ENCODE results near the gene PEX14.

PEX14 gene

DNA sequence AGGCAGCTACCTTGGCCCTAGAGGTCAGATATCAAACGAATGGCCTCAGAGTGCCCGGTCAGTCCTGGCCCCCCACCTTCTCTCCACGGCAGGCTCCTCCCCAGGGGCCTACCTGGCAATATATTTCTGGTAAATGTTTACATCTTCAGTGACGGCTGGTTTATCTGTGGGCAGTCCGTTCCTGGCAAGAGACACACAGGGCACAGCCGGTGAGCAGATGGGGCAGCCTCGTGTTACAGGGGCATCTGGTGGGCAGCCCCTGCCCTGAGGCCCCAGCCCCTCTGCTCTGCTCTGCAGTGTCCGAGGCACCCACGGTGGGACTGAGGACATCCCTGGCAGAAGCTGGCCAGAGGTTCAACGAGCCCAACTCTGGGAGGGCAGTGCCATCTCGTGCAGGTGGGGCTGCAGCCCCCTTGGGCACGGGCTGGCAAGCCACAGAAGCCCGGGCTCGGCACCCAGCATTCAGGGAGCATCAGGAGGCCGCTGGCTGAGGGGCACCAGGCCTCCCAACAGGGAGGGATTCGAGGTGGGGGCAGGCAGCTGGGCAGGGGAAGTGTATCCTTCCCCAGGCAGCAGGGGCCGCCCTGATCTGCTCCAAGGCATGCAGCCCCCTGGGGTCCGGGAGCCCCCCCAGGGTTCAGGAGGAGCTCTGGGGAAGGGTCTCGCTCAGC is 183.8 kb downstream of the PEX14 start:
- Histone ChIP-seq H3K4me3 (ENCODE audit: insufficient read depth, low read depth, low read length, poor library complexity, severe bottlenecking) (no peak overlapping the region), H3K27ac (ENCODE audit: insufficient read depth, low read length, poor library complexity, severe bottlenecking) (no peak overlapping the region), H3K27me3 (replicated peaks; ENCODE audit: control insufficient read depth, insufficient read depth, low read length, poor library complexity, severe bottlenecking) (no peaks in the 10 kb centered on the region), H3K36me3 (ENCODE audit: control insufficient read depth, insufficient read depth, low read length) (peaks cover 7% of the 10 kb centered on the region), H3K4me1 (ENCODE audit: control insufficient read depth, insufficient read depth, low read length, poor library complexity, severe bottlenecking) (no peaks in the 10 kb centered on the region), H3K9me3 (ENCODE audit: control insufficient read depth, low read length) (no peaks in the 10 kb centered on the region)
- DNase-seq, result no peak

DNA sequence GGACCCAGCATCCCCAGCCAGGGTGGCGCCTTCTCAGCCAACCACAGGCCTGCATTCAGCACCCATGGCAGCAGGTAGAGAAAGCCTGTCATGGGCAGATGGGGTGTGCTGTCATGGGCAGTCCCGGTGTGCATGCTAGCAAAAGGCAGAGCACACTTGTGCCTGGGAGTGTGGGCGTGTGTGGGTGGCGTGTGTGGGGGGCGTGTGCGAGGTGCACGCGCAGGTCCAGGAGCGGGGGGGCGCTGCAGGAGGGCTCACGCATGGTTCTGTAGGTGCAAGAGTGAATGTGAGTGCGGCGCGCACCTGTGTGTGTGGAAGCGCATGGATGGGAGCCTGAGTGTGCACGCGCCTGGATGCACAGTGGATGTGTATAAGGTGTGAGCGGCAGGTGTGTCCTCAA is 184.5 kb downstream of the PEX14 start:
- no peaks in the 10 kb centered on the region for H3K4me1 ChIP-seq (ENCODE audit: control insufficient read depth, insufficient read depth, low read length, poor library complexity, severe bottlenecking)
- no peak overlapping the region for H3K27ac ChIP-seq (ENCODE audit: insufficient read depth, low read length, poor library complexity, severe bottlenecking)
- DNase-seq, result no peak
- H3K36me3 ChIP-seq (ENCODE audit: control insufficient read depth, insufficient read depth, low read length), result peaks cover 9% of the 10 kb centered on the region
- H3K4me3 ChIP-seq (ENCODE audit: insufficient read depth, low read depth, low read length, poor library complexity, severe bottlenecking), result no peak overlapping the region
- no peaks in the 10 kb centered on the region for H3K9me3 ChIP-seq (ENCODE audit: control insufficient read depth, low read length)
- no peaks in the 10 kb centered on the region for H3K27me3 ChIP-seq (replicated peaks; ENCODE audit: control insufficient read depth, insufficient read depth, low read length, poor library complexity, severe bottlenecking)

DNA sequence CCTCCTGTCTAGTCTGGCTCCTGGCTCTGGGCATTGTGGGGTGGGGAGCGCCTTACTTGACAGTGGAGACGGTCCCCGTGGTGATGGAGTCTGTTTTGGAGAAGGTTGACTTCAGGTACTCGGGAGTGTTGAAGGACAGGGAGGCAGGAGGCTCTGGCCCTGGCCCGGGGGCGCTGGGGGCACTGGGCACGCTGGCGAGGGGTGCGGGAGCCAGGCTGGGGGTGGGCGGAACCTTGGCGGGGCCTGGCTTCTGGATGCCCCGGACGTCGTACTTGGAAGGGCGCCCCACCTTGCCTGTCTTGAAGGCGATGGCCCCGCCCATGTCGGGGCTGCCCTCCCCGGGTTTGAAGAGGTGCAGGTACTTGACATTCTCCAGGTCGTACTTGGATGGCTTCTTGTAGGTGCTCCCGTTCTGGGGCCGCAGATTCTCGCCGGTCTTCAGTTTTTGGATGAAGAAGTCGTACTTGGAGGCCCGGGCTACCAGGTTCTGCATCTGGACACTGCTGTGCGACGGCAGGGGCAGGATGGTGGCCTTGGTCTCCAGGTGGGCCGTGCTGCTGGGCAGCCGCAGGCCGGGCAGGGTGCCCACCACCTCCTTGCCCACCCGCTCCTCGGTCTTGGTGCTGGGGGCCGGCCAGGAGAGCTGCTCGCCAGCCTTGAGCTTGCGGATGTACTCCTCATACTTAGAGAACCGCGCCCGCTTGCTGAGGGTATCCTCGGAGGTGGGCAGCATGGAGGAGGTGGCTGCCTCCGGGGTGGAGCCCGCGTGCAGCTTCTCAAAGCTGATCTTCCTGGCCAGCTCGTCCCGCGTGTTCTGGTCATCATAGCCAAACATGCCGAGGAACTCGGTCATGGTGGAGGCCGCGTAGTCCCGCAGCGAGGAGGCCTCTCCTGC is 185.1 kb downstream of the PEX14 start:
- no peaks in the 10 kb centered on the region for H3K27me3 ChIP-seq (replicated peaks; ENCODE audit: control insufficient read depth, insufficient read depth, low read length, poor library complexity, severe bottlenecking)
- H3K36me3 ChIP-seq (ENCODE audit: control insufficient read depth, insufficient read depth, low read length), result peaks cover 9% of the 10 kb centered on the region
- no peak overlapping the region for H3K27ac ChIP-seq (ENCODE audit: insufficient read depth, low read length, poor library complexity, severe bottlenecking)
- no peak for DNase-seq
- no peak overlapping the region for H3K4me3 ChIP-seq (ENCODE audit: insufficient read depth, low read depth, low read length, poor library complexity, severe bottlenecking)
- H3K9me3 ChIP-seq (ENCODE audit: control insufficient read depth, low read length), result no peaks in the 10 kb centered on the region
- H3K4me1 ChIP-seq (ENCODE audit: control insufficient read depth, insufficient read depth, low read length, poor library complexity, severe bottlenecking), result no peaks in the 10 kb centered on the region

DNA sequence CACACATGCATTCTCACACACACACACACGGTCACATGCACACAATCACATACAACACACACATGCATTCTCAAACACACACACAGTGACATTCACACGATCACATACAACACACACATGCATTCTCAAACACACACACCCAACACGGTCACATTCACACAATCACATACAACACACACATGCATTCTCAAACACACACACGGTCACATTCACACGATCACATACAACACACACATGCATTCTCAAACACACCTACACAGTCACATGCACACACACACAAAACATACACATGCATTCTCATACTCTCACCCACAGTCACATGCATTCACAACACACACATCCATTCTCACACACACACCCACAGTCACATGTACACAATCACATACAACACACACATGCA is 186.7 kb downstream of the PEX14 start:
- no peak overlapping the region for H3K4me3 ChIP-seq (ENCODE audit: insufficient read depth, low read depth, low read length, poor library complexity, severe bottlenecking)
- H3K36me3 ChIP-seq (ENCODE audit: control insufficient read depth, insufficient read depth, low read length), result peaks cover 9% of the 10 kb centered on the region
- H3K27me3 ChIP-seq (replicated peaks; ENCODE audit: control insufficient read depth, insufficient read depth, low read length, poor library complexity, severe bottlenecking), result no peaks in the 10 kb centered on the region
- no peaks in the 10 kb centered on the region for H3K4me1 ChIP-seq (ENCODE audit: control insufficient read depth, insufficient read depth, low read length, poor library complexity, severe bottlenecking)
- H3K9me3 ChIP-seq (ENCODE audit: control insufficient read depth, low read length), result no peaks in the 10 kb centered on the region
- DNase-seq, result no peak
- no peak overlapping the region for H3K27ac ChIP-seq (ENCODE audit: insufficient read depth, low read length, poor library complexity, severe bottlenecking)

DNA sequence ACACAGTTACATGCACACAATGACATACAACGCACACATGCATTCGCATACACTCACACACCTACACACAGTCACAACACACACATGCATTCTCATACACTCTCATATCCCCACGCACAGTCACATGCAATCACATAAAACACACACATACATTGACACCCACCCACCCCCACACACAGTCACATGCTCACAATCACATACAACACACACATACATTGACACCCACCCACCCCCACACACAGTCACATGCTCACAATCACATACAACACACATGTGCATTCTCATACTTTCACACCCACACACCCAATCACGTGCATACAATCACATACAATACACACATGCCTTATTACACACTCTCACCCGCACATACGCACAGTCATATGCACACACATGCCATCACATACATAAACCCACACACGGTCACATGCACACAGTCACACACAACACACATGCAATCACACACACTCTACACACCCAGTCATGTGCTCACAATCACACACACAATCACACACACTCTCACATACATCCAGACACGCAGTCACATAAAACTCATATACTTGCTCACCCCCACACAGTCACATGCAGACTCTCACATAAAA is 187.4 kb downstream of the PEX14 start:
- Histone ChIP-seq H3K9me3 (ENCODE audit: control insufficient read depth, low read length) (no peaks in the 10 kb centered on the region), H3K27me3 (replicated peaks; ENCODE audit: control insufficient read depth, insufficient read depth, low read length, poor library complexity, severe bottlenecking) (no peaks in the 10 kb centered on the region), H3K4me3 (ENCODE audit: insufficient read depth, low read depth, low read length, poor library complexity, severe bottlenecking) (no peak overlapping the region), H3K36me3 (ENCODE audit: control insufficient read depth, insufficient read depth, low read length) (peaks cover 9% of the 10 kb centered on the region), H3K27ac (ENCODE audit: insufficient read depth, low read length, poor library complexity, severe bottlenecking) (no peak overlapping the region), H3K4me1 (ENCODE audit: control insufficient read depth, insufficient read depth, low read length, poor library complexity, severe bottlenecking) (no peaks in the 10 kb centered on the region)
- no peak for DNase-seq

DNA sequence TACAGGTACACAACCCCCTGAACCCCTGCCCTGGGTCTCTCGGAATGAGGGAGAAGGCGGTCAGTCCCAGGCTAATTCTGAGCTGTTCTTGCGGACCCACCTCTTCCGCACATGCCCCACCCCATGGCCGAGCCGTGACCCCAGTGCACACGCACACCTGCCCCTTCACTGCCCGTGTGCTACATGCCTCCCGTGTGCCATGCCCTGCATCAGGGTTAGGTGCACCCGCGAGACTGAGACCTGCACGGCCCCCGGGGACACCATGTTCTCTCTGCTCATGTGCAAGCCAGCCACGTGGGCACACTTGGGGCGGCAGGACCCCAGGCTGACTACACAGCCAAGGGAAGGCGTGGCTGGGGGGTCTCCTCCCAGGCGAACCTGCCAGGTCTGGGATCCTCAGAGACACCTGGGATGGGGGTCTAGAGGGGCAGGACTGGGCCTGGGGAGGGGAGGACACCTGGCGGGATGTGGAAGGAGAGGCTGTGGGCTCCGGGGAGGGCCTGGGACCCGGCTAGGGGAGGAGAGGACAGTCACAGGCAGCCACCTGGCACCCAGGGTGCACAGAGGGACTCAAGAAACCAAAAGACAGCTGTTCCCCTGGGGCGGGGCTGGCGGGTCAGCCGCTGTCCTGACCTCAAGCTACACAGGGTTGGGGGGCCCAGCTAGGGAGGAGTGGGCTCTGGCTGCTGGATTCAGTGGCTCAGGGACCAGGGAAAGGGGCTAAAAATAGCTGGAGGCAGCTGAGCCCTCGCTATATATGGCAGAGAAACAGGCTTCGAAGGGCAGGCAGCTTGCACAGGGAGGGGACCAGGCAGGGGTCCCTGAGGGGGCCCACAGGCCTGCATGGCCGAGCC is 188.3 kb downstream of the PEX14 start:
- Histone ChIP-seq H3K4me1 (ENCODE audit: control insufficient read depth, insufficient read depth, low read length, poor library complexity, severe bottlenecking) (no peaks in the 10 kb centered on the region), H3K4me3 (ENCODE audit: insufficient read depth, low read depth, low read length, poor library complexity, severe bottlenecking) (no peak overlapping the region), H3K27ac (ENCODE audit: insufficient read depth, low read length, poor library complexity, severe bottlenecking) (no peak overlapping the region), H3K9me3 (ENCODE audit: control insufficient read depth, low read length) (no peaks in the 10 kb centered on the region), H3K27me3 (replicated peaks; ENCODE audit: control insufficient read depth, insufficient read depth, low read length, poor library complexity, severe bottlenecking) (no peaks in the 10 kb centered on the region), H3K36me3 (ENCODE audit: control insufficient read depth, insufficient read depth, low read length) (peaks cover 9% of the 10 kb centered on the region)
- DNase-seq, result no peak

DNA sequence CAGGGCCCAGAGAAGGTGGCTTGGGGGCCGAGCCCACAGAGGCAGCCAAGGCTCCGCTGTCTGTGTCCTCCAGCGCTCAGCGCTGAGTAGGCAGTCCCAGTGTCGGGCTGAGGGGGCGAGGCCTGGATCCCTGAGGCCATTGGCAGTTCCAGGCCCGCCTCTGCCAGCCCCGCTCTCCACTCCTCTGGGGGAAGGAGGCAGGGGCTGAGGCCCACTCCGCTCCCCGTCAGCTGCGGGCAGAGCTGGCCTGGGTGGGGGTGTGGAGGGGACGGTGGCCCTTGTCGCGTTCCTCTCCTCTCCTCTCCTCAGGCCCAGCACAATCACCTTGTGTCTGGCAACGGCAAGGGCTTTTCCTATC is 188.9 kb downstream of the PEX14 start:
- Histone ChIP-seq H3K27ac (ENCODE audit: insufficient read depth, low read length, poor library complexity, severe bottlenecking) (no peak overlapping the region), H3K27me3 (replicated peaks; ENCODE audit: control insufficient read depth, insufficient read depth, low read length, poor library complexity, severe bottlenecking) (no peaks in the 10 kb centered on the region), H3K9me3 (ENCODE audit: control insufficient read depth, low read length) (no peaks in the 10 kb centered on the region), H3K4me1 (ENCODE audit: control insufficient read depth, insufficient read depth, low read length, poor library complexity, severe bottlenecking) (no peaks in the 10 kb centered on the region), H3K4me3 (ENCODE audit: insufficient read depth, low read depth, low read length, poor library complexity, severe bottlenecking) (no peak overlapping the region), H3K36me3 (ENCODE audit: control insufficient read depth, insufficient read depth, low read length) (peaks cover 9% of the 10 kb centered on the region)
- DNase-seq, result no peak

DNA sequence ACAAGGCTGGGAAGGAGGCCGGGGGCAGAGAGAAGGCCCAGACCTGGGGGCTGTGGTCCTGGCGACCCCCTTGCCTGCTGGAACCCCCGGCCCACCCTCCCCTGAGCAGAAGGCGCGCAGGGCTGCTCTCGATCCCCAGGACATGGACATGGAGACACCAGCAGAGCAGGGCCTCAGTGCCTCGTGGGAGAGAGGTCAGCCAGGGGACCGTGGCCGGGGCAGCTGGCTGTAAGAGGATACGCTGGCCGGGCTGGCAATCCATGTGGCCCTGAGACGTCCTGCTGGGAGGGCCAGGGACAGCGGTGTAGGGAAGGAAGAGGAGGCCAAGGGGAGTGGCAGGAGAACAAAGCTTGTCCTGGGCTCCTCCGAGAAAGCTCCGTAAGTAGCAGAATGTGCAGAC is 189.5 kb downstream of the PEX14 start:
- no peak overlapping the region for H3K27ac ChIP-seq (ENCODE audit: insufficient read depth, low read length, poor library complexity, severe bottlenecking)
- no peaks in the 10 kb centered on the region for H3K4me1 ChIP-seq (ENCODE audit: control insufficient read depth, insufficient read depth, low read length, poor library complexity, severe bottlenecking)
- DNase-seq, result no peak
- no peaks in the 10 kb centered on the region for H3K27me3 ChIP-seq (replicated peaks; ENCODE audit: control insufficient read depth, insufficient read depth, low read length, poor library complexity, severe bottlenecking)
- H3K36me3 ChIP-seq (ENCODE audit: control insufficient read depth, insufficient read depth, low read length), result peaks cover 9% of the 10 kb centered on the region
- H3K9me3 ChIP-seq (ENCODE audit: control insufficient read depth, low read length), result no peaks in the 10 kb centered on the region
- no peak overlapping the region for H3K4me3 ChIP-seq (ENCODE audit: insufficient read depth, low read depth, low read length, poor library complexity, severe bottlenecking)

DNA sequence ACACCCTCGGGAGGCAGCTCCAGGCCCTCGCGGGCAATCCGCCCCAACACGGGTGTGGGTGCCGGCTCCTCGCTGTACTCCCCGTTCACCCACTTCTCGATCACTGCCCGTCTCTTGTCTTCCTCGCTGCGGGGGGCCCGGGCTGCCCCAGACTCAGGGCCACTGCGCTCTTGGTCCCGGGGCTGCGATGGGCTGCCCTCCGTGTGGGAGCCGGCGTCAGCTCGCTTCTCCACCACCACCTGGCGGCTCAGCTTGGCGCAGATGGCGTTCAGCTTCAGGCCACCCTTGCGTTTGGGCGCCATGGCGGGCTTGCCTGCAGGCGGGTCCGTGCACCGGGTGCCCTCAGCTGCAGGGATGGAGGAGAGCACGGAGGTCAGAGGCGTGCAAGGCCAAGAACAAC is 190.5 kb downstream of the PEX14 start:
- H3K4me1 ChIP-seq (ENCODE audit: control insufficient read depth, insufficient read depth, low read length, poor library complexity, severe bottlenecking), result no peaks in the 10 kb centered on the region
- H3K4me3 ChIP-seq (ENCODE audit: insufficient read depth, low read depth, low read length, poor library complexity, severe bottlenecking), result no peak overlapping the region
- H3K36me3 ChIP-seq (ENCODE audit: control insufficient read depth, insufficient read depth, low read length), result peaks cover 6% of the 10 kb centered on the region
- H3K27ac ChIP-seq (ENCODE audit: insufficient read depth, low read length, poor library complexity, severe bottlenecking), result no peak overlapping the region
- H3K9me3 ChIP-seq (ENCODE audit: control insufficient read depth, low read length), result no peaks in the 10 kb centered on the region
- H3K27me3 ChIP-seq (replicated peaks; ENCODE audit: control insufficient read depth, insufficient read depth, low read length, poor library complexity, severe bottlenecking), result no peaks in the 10 kb centered on the region
- no peak for DNase-seq

Data from effector memory CD4-positive, alpha-beta T cell (primary cell).